H9 (cell line): ENCODE measurements around the gene LRRC23. TPM values are rescaled to one million over a fixed set of nuclear protein-coding genes. Genes with fewer than 3 reads are reported as not detected.
A peak's percentile ranks its signal among the peaks of the same experiment; 100 is the strongest.

Experiments
- DNase-seq: peaks from one replicate; pipeline ENCODE4 v3.0.0-alpha.2; 2017
- H2AFZ ChIP-seq: one replicate; pipeline ENCODE4 v1.6.1; 2013; ENCODE audit warnings: mild to moderate bottlenecking, low read length, control low read depth, moderate library complexity
- H2AK5ac ChIP-seq: 2 replicates; pipeline ENCODE4 v1.6.1; 2013; ENCODE audit warnings: low read length, control low read depth, mixed read lengths; ENCODE audit not compliant: insufficient read length
- H2BK120ac ChIP-seq: one replicate; pipeline ENCODE4 v1.6.1; 2013; ENCODE audit warnings: low read depth, mild to moderate bottlenecking, low read length, control low read depth, inconsistent platforms; ENCODE audit not compliant: poor library complexity, severe bottlenecking
- H2BK12ac ChIP-seq: 2 replicates; pipeline ENCODE4 v1.6.1; 2013; ENCODE audit warnings: low read length, control low read depth, mixed read lengths, low read depth; ENCODE audit not compliant: insufficient read length
- H2BK15ac ChIP-seq: 2 replicates; pipeline ENCODE4 v1.6.1; 2013; ENCODE audit warnings: low read depth, low read length, control low read depth
- H2BK20ac ChIP-seq: one replicate; pipeline ENCODE4 v1.6.1; 2013; ENCODE audit warnings: low read depth, mild to moderate bottlenecking, low read length, control low read depth, inconsistent platforms; ENCODE audit not compliant: poor library complexity, severe bottlenecking
- H2BK5ac ChIP-seq: 2 replicates; pipeline ENCODE4 v1.6.1; 2013; ENCODE audit warnings: low read length, control low read depth, mixed read lengths; ENCODE audit not compliant: insufficient read length
- H3K14ac ChIP-seq: 2 replicates; pipeline ENCODE4 v1.6.1; 2013; ENCODE audit warnings: low read length, control low read depth; ENCODE audit not compliant: insufficient read depth
- H3K18ac ChIP-seq: 2 replicates; pipeline ENCODE4 v1.6.1; 2013; ENCODE audit warnings: low read depth, mild to moderate bottlenecking, mixed read lengths, low read length, control low read depth; ENCODE audit not compliant: insufficient read length
- H3K23ac ChIP-seq: 2 replicates; pipeline ENCODE4 v1.6.1; 2013; ENCODE audit warnings: low read length, control low read depth, mixed read lengths, low read depth; ENCODE audit not compliant: insufficient read length
- H3K23me2 ChIP-seq: 2 replicates; pipeline ENCODE4 v1.6.1; 2013; ENCODE audit warnings: low read depth, mild to moderate bottlenecking, mixed read lengths, low read length, control low read depth; ENCODE audit not compliant: insufficient read length, poor library complexity, severe bottlenecking
- H3K27ac ChIP-seq: 2 replicates; pipeline ENCODE4 v1.5.1; 2013; ENCODE audit warnings: low read length, control low read depth, mixed read lengths, low read depth; ENCODE audit not compliant: insufficient read length
- H3K27me3 ChIP-seq: 2 replicates; pipeline ENCODE4 v1.6.1; 2013; ENCODE audit warnings: low read length, control low read depth, inconsistent platforms; ENCODE audit not compliant: insufficient read depth
- H3K4ac ChIP-seq: 2 replicates; pipeline ENCODE4 v1.6.1; 2013; ENCODE audit warnings: low read depth, mild to moderate bottlenecking, control low read depth, inconsistent platforms, low read length, moderate library complexity
- H3K4me1 ChIP-seq: 2 replicates; pipeline ENCODE4 v1.6.1; 2013; ENCODE audit warnings: low read length, control low read depth, inconsistent platforms; ENCODE audit not compliant: insufficient read depth
- H3K4me2 ChIP-seq: 2 replicates; pipeline ENCODE4 v1.6.1; 2013; ENCODE audit warnings: low read length, control low read depth, mixed read lengths; ENCODE audit not compliant: insufficient read length, insufficient read depth
- H3K56ac ChIP-seq: 2 replicates; pipeline ENCODE4 v1.6.1; 2013; ENCODE audit warnings: low read depth, mild to moderate bottlenecking, mixed read lengths, low read length, control low read depth; ENCODE audit not compliant: insufficient read length
- H3K79me1 ChIP-seq: 2 replicates; pipeline ENCODE4 v1.6.1; 2013; ENCODE audit warnings: low read depth, mild to moderate bottlenecking, moderate library complexity, low read length, control low read depth, inconsistent platforms; ENCODE audit not compliant: insufficient read depth, poor library complexity, severe bottlenecking
- H3K79me2 ChIP-seq: 2 replicates; pipeline ENCODE4 v1.6.1; 2013; ENCODE audit warnings: low read length, control low read depth, inconsistent platforms; ENCODE audit not compliant: insufficient read depth
- H3K9ac ChIP-seq: 2 replicates; pipeline ENCODE4 v1.6.1; 2013; ENCODE audit warnings: low read length, control low read depth, mixed read lengths; ENCODE audit not compliant: insufficient read length; ENCODE audit errors: extremely low read depth
- H3K9me3 ChIP-seq: one replicate; pipeline ENCODE4 v1.6.1; 2013; ENCODE audit warnings: low read depth, low read length, inconsistent platforms; ENCODE audit not compliant: control insufficient read depth
- H3T11ph ChIP-seq: one replicate; pipeline ENCODE4 v1.6.1; 2013; ENCODE audit warnings: mild to moderate bottlenecking, low read length, control low read depth, inconsistent platforms
- H4K20me1 ChIP-seq: one replicate; pipeline ENCODE4 v1.6.1; 2013; ENCODE audit not compliant: control insufficient read depth, insufficient read length, insufficient read depth
- H4K5ac ChIP-seq: 2 replicates; pipeline ENCODE4 v1.6.1; 2013; ENCODE audit warnings: low read depth, mild to moderate bottlenecking, mixed read lengths, low read length, control low read depth; ENCODE audit not compliant: insufficient read length
- H4K8ac ChIP-seq: replicated peaks from 2 replicates; pipeline ENCODE4 v1.6.1; 2013; ENCODE audit warnings: low read length, control low read depth, mixed read lengths, low read depth; ENCODE audit not compliant: insufficient read length
- H4K91ac ChIP-seq: 2 replicates; pipeline ENCODE4 v1.6.1; 2013; ENCODE audit warnings: low read depth, mild to moderate bottlenecking, moderate library complexity, mixed read lengths, low read length, control low read depth; ENCODE audit not compliant: insufficient read length
- H3K27ac Mint-ChIP-seq, 3 experiments: 2 replicates in 2 of 3; 3 replicates in 1 of 3; pipeline ENCODE4 v1.8.0; 2020 to 2021; ENCODE audit warnings: mixed read lengths in 3 of 3, mild to moderate bottlenecking in 1 of 3, moderate library complexity in 1 of 3
- H3K27me3 Mint-ChIP-seq: 2 replicates; pipeline ENCODE4 v1.8.0; 2021; ENCODE audit warnings: low read depth, mild to moderate bottlenecking, moderate library complexity, mixed read lengths
- H3K36me3 Mint-ChIP-seq, 3 experiments: 2 replicates in 2 of 3; 3 replicates in 1 of 3; pipeline ENCODE4 v1.8.0; 2020 to 2021; ENCODE audit warnings: low read depth in 3 of 3, mixed read lengths in 3 of 3; ENCODE audit not compliant: insufficient read depth in 1 of 3
- H3K4me1 Mint-ChIP-seq, 2 experiments: 2 replicates each; pipeline ENCODE4 v1.8.0; 2020; ENCODE audit warnings: mixed read lengths in 2 of 2
- H3K4me3 Mint-ChIP-seq, 2 experiments: 2 replicates in 1 of 2; 3 replicates in 1 of 2; pipeline ENCODE4 v1.8.0; 2020 to 2021; ENCODE audit warnings: mild to moderate bottlenecking in 2 of 2, mixed read lengths in 2 of 2, moderate library complexity in 1 of 2
- H3K9me3 Mint-ChIP-seq, 2 experiments: 2 replicates in 1 of 2; 3 replicates in 1 of 2; pipeline ENCODE4 v1.8.0; 2020; ENCODE audit warnings: mild to moderate bottlenecking in 2 of 2, mixed read lengths in 2 of 2, moderate library complexity in 1 of 2
- CTCF ChIP-seq: fragments of 200-600 bp; sonication (generic); conservative IDR thresholded peaks from 3 replicates; pipeline ENCODE4 v1.8.0; 2021; ENCODE audit warnings: antibody characterized with exemption, mild to moderate bottlenecking
- WGBS: extraction: QIAGEN DNeasy Blood & Tissue Kit; methylation state at CpG from one replicate; pipeline ENCODE4 v1.1.7; 2013; ENCODE audit warnings: missing lambda C conversion rate, low lambda C conversion rate, mixed read lengths; ENCODE audit not compliant: insufficient read length; ENCODE audit errors: extremely low coverage; 5-methylcytosine and 5-hydroxymethylcytosine counted together
- total RNA-seq: library from RNA; stranded (reverse); gene quantifications from 2 replicates; pipeline ENCODE4 v1.2.1, GENCODE V29; 2021

The LRRC23 gene
- total RNA-seq, 1 experiment from 2014 or later = 2.1 TPM

DNA sequence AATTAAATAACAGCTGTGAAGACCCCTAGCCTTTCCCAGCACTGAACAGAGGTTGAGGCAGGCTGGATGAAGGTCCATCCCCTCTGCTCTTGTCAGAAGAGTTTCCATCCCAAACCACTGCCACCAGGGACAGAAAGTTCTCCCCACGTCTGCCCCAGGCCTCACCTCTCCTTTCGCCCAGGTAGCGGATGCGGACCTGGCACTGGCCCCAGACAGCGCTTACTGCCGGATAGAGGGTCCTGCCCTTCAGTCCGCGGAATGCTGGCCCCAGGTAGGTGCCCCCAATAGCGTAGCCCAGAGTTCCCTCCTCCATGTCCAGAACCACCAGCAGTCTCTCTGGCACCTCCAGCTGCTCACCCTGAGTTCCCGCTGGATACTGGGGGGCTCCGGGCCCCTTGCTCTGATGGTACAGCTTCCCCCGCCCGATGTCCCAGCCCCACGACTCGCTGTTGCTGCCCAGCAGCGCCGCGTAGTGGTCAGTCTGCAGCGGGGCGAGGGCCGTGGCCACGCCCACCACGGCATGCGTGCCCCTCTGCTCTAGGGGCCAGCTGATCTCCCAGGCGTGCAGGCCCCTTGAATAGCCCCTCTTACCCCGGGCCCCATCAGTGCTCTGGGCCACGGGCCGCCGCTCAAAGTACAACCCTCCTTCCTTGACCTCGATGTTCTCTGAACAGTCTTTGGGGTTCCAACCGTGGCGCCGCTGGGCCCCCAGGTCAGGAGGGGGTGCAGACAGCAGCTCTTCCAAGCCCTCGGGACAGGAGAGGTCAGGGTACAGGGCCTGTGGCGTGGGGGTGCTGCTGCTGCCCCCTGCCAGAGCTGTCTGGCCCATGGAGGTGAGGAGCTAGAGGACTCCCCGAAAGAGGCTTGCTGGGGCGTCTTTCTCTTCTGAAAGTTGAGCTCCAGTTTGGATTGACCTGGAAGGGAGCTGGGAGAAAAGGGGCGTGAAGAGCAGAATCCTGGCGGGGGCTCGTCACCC is 32.3 kb upstream of the LRRC23 start:
- no peak overlapping the region for H4K8ac ChIP-seq
- H3K14ac ChIP-seq = no peak overlapping the region
- no peak overlapping the region for H3K56ac ChIP-seq
- H4K5ac ChIP-seq = no peak overlapping the region
- no peaks in the 10 kb centered on the region for H4K20me1 ChIP-seq
- H2BK15ac ChIP-seq = no peak overlapping the region
- H3K27ac ChIP-seq = no peak overlapping the region
- H3K9ac ChIP-seq = peak overlapping the region; percentile 11
- H3K9me3 ChIP-seq = no peaks in the 10 kb centered on the region
- H3K4me2 ChIP-seq = peak overlapping the region; percentile 69
- no peaks in the 10 kb centered on the region; the same call in 1 of the 2 replicates for H3K4me1 ChIP-seq
- H3K23me2 ChIP-seq = peaks cover 11% of the 10 kb centered on the region
- WGBS = no CpG with 5 or more reads among the region's 40 CpGs
- Mint-ChIP-seq H3K4me3 (peak overlapping the region; percentile 92 to 96), H3K27me3 (no peaks in the 10 kb centered on the region; the same call in 1 of the 2 replicates), H3K4me1 (peaks cover 38 to 51% of the 10 kb centered on the region in 2 experiments), H3K9me3 (no peaks in the 10 kb centered on the region; a peak in 1 of 5 replicates), H3K27ac (peak overlapping the region; percentile 79 to 95 (median 87); a peak in 5 of 7 replicates), H3K36me3 (peaks cover 26 to 59% (median 43%) of the 10 kb centered on the region in 3 experiments)
- no peak overlapping the region for H3T11ph ChIP-seq
- H2BK5ac ChIP-seq = no peak overlapping the region
- H3K27me3 ChIP-seq = no peaks in the 10 kb centered on the region
- no peak overlapping the region for H2AK5ac ChIP-seq
- H3K79me1 ChIP-seq = no peaks in the 10 kb centered on the region
- H2BK12ac ChIP-seq = no peak overlapping the region
- no peak overlapping the region for H4K91ac ChIP-seq
- H3K4ac ChIP-seq = no peak overlapping the region
- H3K23ac ChIP-seq = no peak overlapping the region
- H2BK120ac ChIP-seq = no peak overlapping the region
- H2AFZ ChIP-seq = no peak overlapping the region
- no peak overlapping the region for H2BK20ac ChIP-seq
- TF ChIP-seq CTCF = peak; percentile 98
- no peak overlapping the region for H3K18ac ChIP-seq
- DNase-seq = peak; percentile 95
- peaks cover 5% of the 10 kb centered on the region; the same call in 1 of the 2 replicates for H3K79me2 ChIP-seq
